GM19023 (cell line): ENCODE results near the gene GPSM1.

Source experiments
- ATAC-seq: cut with Tn5 transposase; IDR thresholded peaks from one replicate; pipeline ENCODE4 v1.9.1; 2021; ENCODE audit warnings: mild to moderate bottlenecking, moderate library complexity; ENCODE audit not compliant: unreplicated experiment

GPSM1 gene

DNA sequence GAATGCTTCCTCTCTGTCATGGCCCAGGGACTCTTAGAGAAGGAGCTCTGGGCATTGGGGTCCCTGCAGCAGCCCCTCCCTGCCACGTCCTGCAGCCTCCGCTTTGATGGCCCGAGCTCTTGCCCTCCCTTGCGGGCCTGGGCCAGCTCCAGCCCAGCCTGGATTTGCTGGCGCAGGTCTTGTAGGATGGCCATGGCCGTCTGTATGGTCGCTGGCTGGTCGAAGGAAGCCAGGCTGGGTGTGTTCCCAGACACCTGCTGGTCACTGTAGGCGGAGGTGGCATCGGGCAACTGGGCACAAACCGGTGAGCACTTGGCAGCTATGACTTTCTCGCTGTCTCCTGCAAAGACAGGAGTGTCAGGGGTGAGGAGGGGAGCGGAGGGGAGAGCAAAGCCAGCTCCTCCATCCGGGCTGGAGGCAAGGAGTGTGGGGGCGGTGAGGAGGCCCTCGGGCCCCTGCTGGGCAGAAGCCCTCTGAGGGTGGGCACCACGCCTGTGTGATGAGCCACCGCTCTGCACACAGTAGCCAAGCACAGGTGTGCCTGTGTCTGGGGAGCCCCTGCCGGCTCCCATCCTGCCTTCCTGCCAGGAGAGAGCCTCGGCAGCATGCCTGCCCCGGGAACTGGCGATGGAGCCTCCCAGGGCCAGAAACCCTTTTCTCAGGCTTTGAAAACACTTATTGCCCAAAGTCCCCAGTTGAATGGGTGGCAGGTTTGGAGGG lies 35.9 kb upstream of the GPSM1 start:
- no peak for ATAC-seq

DNA sequence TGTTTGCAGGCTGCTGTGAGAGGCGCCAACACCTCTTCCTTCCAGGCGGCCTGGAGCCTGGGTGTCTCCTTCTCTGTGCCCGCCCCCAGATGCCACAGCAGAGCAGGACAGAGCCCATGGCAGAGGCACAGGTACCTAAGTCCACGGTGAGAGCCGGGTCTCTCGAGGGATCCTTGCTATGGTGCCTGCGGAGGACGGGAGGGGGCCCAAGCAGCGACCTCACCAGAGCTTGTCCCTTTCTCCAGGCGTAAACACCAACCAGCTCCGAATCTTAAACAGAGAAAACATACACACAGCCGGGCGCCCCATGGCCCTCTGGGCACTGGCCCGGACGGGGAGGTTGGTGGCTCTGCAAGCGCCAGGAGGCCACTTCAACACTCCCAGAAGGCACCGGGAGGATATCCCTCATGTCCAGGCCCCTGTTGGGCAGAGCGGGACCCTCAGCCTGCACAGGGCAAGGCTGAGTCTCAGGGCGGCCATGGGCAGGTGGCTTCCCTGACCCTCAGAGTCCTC lies 35.3 kb upstream of the GPSM1 start:
- ATAC-seq = no peak

DNA sequence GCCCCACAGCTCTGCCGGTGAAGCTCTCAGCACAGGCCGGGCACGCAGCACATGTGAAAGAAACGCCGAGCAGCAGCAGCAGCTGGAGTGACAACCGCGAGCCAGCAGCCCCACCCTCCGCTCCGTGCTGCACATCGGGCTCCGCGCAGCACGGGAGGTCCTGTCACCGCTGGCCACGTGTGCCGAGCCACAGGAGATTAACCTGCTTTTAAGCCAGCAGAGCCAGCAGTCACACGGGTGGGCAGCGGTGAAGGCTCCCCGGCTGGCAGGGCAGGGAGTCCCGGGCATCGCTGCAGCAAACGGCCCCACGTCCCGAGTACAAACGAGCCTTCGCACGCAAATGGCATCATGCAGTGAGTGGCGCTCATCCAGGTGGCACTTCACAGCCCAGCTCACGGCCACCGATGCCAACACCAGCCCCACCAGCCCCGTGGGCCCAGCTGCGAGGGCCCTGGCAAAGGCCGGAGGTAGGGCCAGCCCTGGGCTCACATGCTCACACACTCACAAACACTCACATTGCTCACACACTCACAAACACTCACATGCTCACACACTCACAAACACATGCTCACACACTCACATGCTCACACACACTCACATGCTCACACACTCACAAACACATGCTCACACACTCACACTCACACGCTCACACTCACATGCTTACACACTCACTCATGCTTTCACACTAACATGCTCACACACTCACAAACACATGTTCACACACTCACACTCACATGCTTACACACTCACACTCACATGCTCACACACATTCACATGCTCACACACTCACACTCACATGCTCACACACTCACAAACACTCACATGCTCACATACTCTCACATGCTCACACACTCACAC lies 34.5 kb upstream of the GPSM1 start:
- ATAC-seq = no peak

DNA sequence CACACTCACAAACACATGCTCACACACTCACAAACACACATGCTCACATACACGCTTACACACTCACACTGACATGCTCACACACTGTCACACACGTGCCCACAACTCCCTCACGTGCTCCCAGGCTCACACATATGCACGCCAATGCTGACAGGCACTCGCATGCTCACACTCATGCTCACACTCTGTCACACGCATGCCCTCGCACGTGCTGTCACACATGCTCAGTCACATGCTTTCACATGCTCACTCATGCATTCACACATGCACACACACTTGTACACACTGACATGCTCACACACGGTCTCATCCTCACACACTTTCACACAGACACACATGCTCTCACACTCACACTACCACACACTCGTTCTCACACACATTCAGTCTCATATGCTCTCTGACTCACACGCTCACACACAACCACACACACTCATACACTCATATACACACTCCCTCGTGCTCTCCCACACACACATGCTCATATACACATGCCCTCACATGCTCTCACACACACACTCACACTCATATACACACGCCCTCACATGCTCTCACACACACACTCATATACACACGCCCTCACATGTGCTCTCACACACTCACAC lies 33.8 kb upstream of the GPSM1 start:
- ATAC-seq = no peak

DNA sequence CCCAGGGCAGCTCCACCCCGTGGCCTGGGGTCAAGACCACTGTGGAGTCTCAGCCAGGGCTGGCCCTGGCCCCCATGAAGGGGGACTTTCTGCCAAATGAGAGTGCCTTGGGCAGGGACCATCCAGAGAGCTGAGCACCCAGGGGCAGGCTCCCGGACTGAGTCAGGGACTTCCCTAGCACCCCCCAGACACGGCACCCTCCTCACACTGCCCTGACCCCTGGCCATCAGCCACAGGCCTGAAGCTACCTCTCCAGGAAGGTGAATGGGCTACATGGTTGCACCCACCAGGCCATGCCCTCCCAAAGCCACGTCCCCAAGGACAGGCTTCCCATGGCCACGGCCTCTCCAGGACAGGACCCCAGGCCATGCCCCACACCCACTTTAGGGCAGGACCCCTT lies 32.9 kb upstream of the GPSM1 start:
- ATAC-seq = no peak

DNA sequence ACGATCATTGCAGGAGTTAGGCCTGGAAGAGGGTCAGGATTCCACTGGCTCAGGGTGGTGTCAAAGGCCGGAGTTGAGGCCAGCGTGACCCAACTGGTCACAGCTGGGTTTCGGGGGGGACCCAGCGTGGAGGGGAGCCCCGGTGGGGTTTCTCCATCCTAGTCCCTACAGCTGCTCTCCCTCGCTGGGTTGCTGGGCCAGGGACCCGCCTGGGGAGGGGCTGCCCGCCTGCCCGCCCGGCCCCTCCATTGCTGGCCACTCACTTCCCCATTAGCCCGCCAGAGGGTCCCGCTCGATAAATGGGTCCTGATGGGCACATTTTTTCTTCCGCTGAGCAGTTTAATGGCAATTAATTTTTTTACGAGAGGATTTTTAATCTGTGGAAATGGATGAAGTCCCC lies 32.3 kb upstream of the GPSM1 start:
- no peak for ATAC-seq

DNA sequence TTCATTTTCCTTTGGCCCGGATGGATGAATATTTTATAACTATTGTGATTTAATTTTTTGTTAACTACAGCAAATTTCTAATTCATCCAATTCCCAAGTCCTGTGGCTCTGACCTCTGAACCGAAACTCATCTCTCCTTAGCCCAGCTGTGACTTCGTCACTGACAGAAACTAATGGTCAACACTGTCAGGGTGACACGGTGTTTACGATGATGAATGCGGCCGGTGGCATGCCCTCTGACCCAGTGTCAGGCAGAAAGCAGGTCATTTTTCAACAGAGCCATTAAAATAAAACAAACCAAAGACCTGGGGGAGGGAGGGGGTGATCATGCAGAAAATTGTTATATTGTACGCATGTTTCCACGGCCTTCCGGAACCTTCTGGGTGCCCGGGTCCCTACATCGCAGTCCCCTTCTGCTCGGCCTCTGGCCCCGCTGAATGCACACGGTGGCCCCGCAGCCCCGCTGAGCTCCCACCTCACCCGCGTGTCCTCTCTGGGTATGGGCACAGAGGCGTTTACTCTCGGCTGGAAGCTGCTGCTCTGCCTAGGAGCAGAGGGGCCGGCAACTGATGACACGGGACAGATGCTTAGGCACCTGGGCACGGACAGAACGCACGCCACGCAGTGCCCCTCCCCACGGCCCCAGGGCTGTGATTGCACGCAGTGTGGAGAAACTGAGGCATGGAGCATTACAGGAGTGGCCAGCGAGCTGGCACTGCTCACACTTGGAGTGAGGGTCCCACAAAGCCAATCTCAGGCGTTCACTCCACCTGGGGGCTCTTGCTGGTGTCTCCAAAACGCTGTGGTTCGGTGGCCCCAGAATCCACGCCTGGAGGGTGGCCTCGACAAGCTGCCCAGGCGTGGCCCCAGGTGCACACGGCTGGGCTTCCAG lies 31.6 kb upstream of the GPSM1 start:
- ATAC-seq = no peak

DNA sequence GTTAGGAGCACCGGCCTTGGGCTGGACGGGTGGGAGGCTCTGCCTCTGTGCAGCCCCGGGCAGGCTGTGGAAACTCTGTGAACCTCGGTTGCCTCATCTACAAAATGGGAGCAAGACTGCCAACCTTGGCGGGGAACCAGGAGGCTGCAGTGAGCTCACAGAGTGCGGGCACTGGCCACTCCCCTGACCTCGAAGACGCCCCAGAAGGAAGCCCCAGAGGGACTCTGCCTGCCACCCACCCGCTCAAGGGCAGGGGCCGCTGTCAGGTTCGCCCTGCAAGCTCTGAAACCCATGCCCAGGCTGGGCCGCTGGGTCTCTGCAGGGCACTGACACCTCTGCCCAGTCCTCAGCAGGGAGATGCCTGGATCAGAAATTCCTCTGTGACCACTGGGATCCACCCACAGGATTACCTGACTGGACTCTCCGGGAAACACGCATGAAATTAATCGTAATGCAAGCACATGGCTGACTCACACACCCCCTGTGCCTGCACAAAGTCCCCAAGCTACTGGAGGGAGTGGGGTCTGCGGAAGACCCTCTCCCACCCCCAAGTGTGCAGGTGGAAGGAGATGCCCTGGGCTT lies 30.8 kb upstream of the GPSM1 start:
- no peak for ATAC-seq

DNA sequence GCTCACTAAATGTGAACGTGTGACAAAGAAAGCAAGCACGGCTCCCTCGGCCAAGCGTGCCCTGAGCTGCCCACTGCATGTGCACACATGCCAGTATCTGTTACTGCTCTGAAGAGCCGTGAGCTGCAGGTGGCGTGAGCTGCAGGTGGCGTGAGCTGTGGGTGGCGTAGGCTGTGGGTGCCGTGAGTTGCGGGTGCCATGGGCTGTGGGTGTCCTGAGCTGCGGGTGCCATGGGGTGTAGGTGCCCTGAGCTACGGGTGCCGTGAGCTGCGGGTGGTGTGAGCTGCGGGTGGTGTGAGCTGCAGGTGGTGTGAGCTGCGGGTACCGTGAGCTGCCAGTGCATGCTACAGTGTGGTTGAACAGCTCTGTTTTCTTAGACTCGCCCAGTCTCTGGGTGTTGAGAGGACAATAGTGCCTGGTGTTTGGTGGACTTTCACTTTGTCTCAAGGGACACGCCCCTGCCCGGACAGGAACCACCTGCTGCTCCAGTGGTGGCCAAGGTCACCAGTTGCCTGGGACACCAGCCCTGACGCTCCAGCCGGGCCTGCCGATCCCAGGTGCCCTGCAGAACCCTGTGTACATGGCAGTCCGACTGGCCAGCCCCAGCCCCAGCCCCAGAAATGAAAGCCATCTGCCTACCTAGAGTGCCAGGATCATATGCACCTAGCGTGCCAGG lies 30.2 kb upstream of the GPSM1 start:
- no peak for ATAC-seq

DNA sequence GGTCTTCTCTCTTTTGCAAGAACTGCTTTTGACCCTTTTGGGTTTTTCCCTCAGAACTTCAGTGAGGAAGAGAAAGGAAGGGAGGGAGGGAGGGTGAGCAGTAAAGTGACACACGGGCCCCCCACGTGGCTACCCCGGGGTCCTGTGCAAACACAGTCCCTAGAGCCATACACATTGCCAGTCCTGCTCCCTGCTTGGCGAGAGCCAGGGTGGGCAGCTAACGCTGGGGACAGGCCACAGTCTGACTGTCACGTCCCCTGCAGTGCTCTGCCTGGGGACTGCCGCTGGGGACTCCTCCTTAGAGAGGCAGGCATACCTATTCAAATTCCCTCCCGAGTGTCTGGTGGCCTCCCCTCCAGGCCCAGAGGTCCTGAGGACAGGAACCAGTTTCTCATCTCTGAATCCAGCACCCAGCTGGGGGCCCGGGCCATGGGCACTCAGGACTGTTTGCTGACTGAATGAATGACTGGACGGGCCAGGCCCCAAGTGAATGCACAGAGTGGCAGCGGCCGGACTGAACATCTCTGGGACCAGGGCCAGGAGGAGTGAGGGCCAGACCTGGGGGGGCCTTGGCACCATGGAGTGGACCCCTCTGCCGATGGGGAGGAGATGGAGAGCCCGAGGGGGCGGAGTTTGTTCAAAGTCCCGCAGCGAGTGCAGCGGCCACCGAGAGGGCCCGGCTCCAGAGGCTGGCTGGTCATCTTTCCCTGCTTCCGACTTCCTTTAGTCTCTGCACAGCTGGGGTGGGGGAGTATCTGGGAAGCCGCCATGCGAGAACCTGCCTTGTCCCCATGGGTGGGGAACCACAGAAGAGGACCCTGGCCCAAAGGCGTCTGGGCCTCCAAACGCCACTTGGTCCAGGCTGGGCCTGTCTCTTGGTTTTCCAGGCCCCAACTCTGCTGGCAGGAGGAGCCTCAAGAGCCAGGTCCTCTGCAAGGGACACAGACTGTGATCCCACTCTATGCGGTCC lies 29.3 kb upstream of the GPSM1 start:
- ATAC-seq = no peak

DNA sequence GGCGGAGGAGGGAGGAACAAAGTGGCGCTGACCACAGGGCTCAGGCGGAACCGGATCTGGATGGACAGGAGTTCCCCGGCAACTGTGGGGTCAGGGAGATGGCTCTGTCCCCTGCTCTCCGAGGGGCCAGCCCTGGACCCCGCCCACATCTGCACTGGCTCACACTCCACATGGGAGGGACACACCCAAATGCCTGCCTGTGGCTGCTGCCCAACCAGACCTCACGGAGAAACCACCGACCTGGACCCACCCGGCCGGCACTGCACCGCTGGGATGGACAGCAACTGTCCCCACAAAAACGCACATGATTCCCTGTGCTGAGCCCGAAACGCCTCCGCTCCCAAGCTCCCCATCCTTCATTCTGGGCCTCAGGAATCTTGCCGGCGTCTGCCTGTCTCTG lies 28.2 kb upstream of the GPSM1 start:
- ATAC-seq = no peak

DNA sequence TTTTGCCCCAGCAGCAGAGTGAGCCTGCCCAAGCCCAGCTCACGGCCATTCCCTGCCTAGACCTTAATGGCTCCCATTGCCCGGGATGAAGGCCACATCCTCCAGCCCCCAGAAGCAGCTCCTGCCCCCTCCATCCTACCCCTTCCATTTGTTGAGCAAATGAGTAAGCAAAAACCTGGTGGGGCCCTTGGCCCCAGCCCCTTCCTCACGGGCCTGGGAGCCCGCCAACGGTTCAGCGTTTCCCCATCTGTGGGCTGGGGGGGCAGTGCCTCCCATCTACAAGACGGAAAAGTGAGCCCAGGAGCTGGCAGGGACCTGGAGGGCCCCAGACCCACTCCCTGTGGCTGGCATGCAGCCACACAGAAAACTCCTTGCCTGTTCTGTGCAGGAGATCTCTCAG lies 27.8 kb upstream of the GPSM1 start:
- no peak for ATAC-seq

DNA sequence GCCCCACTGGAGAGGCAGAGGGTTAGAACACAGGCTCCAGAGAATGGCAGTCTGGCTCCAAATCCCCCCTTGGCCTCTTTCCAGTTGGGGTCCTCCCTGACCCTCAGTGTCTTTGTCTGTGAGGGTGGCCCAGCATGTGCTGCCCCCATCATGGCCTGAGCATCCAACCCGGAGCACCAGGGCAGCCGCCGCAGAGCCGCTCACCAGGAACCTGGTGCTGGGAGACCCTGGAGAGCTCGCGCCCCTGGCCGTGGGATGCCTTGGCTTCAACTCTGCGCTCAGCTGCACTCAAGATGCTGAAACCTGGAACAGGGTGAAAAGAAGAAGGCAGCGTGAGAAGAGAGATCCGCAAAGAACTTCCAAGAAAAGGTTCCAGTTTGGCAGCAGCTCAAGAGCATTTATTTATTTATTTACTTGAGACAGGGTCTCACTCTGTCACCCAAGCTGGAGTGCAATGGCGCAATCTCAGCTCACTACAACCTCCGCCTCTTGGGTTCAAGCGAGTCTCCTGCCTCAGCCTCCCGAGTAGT lies 27.3 kb upstream of the GPSM1 start:
- no peak for ATAC-seq

DNA sequence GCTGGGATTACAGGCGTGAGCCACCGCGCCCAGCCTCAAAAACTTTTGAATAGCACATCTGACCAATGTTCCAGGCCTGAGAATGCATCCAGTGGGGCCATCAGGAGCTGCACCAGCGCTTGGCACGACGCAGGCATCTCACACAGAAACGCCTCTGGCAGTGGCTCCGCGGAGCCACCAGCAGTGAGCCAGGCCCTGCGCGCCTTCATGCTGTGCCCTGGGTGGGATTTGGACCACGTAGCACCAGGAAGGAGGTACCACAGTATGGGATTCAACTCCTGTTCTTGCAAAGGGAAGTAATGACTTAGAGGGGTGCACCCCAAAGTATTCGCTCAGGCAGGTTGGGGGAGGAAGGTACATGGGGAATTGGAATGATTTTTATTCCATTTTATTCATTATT lies 26.5 kb upstream of the GPSM1 start:
- ATAC-seq = no peak

DNA sequence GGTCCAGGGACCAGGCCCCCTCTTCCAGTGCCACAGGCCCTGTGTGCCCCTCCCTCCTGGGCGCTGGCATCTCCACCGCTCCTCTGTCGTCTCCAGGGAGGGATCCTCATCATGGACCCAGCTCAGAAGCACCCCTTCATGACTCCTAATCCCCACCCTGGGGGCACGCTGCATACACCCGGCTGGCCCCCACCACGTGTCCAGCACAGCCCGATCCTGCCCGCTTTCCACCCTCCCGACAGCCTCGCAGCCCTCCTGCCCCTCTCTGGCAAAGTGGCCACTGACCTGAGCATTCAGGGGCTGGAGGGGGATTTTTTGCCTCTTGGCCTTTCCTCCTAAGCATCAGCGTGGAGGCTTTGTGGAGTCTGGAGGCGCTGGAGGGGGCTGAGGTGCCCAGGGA lies 24.8 kb upstream of the GPSM1 start:
- no peak for ATAC-seq

DNA sequence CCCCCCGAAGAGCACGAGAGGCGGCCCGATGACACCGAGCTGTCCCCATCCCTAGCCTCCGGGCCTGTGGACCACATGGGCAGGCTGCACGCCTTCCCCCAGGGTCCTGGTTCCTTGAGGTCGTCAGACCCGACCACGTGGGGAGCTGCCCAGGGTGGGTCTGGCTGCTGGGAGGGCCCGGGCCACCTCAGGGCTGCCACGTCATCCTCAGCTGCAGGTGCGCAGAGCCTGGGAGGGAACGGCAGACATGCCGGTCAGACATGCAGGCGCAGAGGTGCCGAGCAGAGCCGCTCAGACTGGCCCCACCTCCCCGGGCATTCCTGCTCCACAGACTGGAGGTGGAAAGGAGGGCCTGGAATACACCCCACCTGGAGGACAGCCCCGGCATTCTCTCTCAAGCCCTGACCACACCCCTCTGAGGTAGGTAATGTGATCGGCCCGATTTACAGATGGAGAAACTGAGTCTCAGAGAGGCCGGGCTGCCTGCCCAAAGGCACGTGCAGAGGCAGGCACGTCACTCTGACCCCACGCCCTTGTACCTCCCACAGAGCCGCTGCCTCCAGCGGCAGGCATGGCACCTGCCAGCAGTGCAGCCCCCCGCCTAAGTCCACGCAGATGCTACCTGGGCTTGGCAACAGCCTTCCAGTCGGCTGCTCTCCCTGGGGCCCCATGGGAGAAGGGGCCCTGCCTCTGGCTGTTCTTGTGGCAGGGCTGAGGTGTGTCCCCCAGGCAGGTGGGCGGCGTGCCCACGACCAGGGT lies 24.1 kb upstream of the GPSM1 start:
- no peak for ATAC-seq

DNA sequence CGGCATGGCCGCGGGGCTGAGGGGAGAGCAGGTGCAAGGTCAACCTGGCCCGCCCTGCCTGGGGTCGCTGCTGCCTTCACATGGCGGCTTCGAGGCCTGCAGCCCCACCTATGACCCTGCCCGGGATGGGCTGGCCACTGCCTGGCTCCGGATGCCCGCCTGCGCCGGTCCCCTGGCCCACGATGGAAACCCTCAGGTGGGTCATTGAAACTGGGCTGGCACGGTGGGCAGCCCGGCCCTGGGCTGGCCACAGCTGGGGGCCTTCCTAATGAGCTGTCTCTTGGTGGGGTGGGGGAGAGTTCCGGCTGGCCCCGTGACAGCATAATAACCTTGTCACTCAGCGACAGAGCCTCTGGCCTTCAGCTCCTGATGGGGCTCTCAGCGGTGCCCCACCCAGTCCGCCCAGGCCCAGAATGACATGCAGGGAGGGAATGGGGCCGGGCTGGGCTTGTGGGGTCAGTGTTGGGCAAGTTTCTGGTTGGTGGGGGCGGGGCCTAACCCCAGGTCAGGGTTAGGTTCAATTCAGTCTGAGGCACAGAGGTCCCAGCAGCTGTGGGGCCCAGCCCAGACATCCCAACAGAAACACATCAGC lies 23.4 kb upstream of the GPSM1 start, which contains the start of gene CCDC187:
Gene CCDC187, minus strand, starts transcription at position 270 of the 592 bp plus-strand sequence. Its CDS starts 264 bp downstream, at position 6.
- no peak for ATAC-seq
